Measurements from ENCODE around the gene SUPT3H.

The SUPT3H gene

GRCh38 chr6:44855562-44856411 is 521.9 kb downstream of the SUPT3H start:
- no peak overlapping the region for H3K4me3 ChIP-seq (ENCODE audit: low read depth, low read length)
- no peak for TF ChIP-seq CTCF (IDR thresholded peaks at IDR 0.05; ENCODE audit: low read depth, low read length)

GRCh38 chr6:44854712-44855443 is 522.9 kb downstream of the SUPT3H start:
- H3K4me3 ChIP-seq (ENCODE audit: low read depth, low read length): no peak overlapping the region
- TF ChIP-seq CTCF (IDR thresholded peaks at IDR 0.05; ENCODE audit: low read depth, low read length): no peak

DNA sequence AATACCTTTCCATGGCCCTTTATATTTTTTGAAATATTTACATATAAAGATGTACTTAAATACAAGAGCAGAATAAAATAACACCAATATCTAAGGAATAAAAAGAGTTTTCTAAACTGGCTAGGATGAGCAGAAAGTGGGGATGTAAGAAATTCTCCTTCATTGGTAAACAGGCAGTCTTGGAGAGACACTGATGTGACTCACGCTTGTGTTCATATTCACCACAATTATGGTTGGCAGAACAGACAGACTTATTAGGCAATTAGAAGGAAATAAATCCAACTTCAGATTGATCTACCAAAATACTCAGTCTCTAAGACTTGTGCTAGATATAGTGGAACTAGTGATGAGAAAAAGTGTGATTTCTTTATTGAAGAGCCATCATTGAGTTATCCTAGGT is 526.6 kb downstream of the SUPT3H start:
- H3K4me3 ChIP-seq (ENCODE audit: low read depth, low read length): no peak overlapping the region
- no peak for TF ChIP-seq CTCF (IDR thresholded peaks at IDR 0.05; ENCODE audit: low read depth, low read length)

DNA sequence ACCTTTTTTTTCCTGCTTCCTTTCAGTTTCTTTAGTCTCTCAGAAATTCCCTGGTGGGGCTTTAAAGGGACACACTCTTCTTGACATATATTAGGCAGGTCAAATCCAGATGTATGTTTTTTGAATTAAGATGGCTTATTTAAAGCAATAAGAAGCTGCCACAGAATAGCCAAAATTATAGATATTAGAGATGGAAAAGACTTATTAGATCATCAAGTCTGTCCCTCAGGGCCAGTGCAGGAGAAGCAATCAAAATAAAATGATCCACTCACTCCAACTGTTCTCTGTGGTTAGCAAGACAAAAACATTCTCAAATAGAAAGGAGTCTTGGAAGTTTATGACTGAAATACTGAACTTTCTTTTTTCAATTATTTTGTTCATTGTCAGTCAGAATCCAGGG is 527.4 kb downstream of the SUPT3H start:
- TF ChIP-seq CTCF (IDR thresholded peaks at IDR 0.05; ENCODE audit: low read depth, low read length): no peak
- no peak overlapping the region for H3K4me3 ChIP-seq (ENCODE audit: low read depth, low read length)

GRCh38 chr6:44849806-44850205 is 527.9 kb downstream of the SUPT3H start:
- no peak overlapping the region for H3K4me3 ChIP-seq (ENCODE audit: low read depth, low read length)
- no peak for TF ChIP-seq CTCF (IDR thresholded peaks at IDR 0.05; ENCODE audit: low read depth, low read length)

DNA sequence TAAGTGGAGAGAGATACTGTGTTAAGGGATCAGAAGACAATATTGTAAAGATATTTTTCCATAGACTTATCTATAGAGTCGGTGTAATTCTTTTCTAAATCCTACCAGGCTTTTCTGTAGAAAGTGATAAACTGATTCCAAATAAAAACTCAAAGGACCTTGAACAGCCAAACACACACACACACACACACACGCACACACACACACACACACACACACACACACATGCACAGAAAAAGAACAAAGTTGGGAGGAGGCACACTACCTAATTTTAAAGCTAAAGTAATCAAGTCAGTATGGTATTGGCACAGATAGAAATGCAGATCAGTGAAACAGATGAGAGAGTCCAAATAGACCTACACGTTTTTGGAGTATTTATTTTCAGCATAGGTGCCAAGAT is 534.0 kb downstream of the SUPT3H start:
- TF ChIP-seq CTCF (IDR thresholded peaks at IDR 0.05; ENCODE audit: low read depth, low read length): no peak
- no peak overlapping the region for H3K4me3 ChIP-seq (ENCODE audit: low read depth, low read length)

- no peak overlapping the region for H3K4me3 ChIP-seq (ENCODE audit: low read depth, low read length)
- no peak for TF ChIP-seq CTCF (IDR thresholded peaks at IDR 0.05; ENCODE audit: low read depth, low read length)
Measured at GRCh38 chr6:44842616-44843015, 535.1 kb downstream of the SUPT3H start.

Measured in WI38 (cell line).